PC-9 (cell line): ENCODE results near the gene WNT16. TPM values are rescaled to one million over a fixed set of nuclear protein-coding genes. Genes with fewer than 3 reads are reported as not detected.
"Not testable (repeated sequence)": the region's sequence is repeated elsewhere in the genome, so short reads cannot be mapped to it uniquely, and the experiment has no call there.

Experiments
- BruUV-seq: library from RNA; stranded (reverse); fragments of 400-500 nt; replicated peaks from 2 replicates; lab custom pipeline; 2021; lab: Mats Ljungman, UMichigan
- CTCF ChIA-PET: fragments of 300-600 bp; sonication (Branson Sonifier 250); formaldehyde crosslinking; loops from one replicate; lab custom pipeline; 2022; ENCODE audit warnings: antibody characterized with exemption; lab: Charles Lee
- POLR2A ChIA-PET: fragments of 300-600 bp; sonication (Branson Sonifier 250); formaldehyde crosslinking; loops from one replicate; lab custom pipeline; 2022; ENCODE audit warnings: antibody characterized with exemption; ENCODE audit not compliant: unreplicated experiment; lab: Charles Lee
- DNase-seq, 2 experiments: peaks; one replicate each; pipeline versions ENCODE4 v3.0.0 to v3.0.0-alpha.2; 2015 to 2022; ENCODE audit warnings: mixed read lengths in 1 of 2
- H2AFZ ChIP-seq: fragments of 200-600 bp; sonication (generic); 2 replicates; pipeline ENCODE4 v1.8.1; 2017; ENCODE audit warnings: antibody characterized with exemption
- H3F3A ChIP-seq: fragments of 200-600 bp; sonication (generic); 2 replicates; pipeline ENCODE4 v1.8.1; 2017; ENCODE audit warnings: antibody characterized with exemption, mild to moderate bottlenecking, low read depth; ENCODE audit not compliant: insufficient read depth
- H3K27ac ChIP-seq: fragments of 200-600 bp; sonication (generic); 2 replicates; pipeline ENCODE4 v1.6.1; 2016; ENCODE audit warnings: mixed run types
- H3K27me3 ChIP-seq: fragments of 200-600 bp; sonication (generic); 2 replicates; pipeline ENCODE4 v1.6.1; 2016; ENCODE audit warnings: low read depth, mixed run types; ENCODE audit not compliant: insufficient read depth
- H3K36me3 ChIP-seq: fragments of 200-600 bp; sonication (generic); 2 replicates; pipeline ENCODE4 v1.6.1; 2016; ENCODE audit warnings: low read depth, mixed run types
- H3K4me1 ChIP-seq: fragments of 200-600 bp; sonication (generic); replicated peaks from 2 replicates; pipeline ENCODE4 v1.6.1; 2016; ENCODE audit warnings: mixed run types; ENCODE audit not compliant: insufficient read depth
- H3K4me2 ChIP-seq: fragments of 200-600 bp; sonication (generic); 2 replicates; pipeline ENCODE4 v1.6.1; 2017; ENCODE audit warnings: mixed run types
- H3K4me3 ChIP-seq: fragments of 200-600 bp; sonication (generic); 2 replicates; pipeline ENCODE4 v1.6.1; 2016; ENCODE audit warnings: mixed run types
- H3K79me2 ChIP-seq: fragments of 200-600 bp; sonication (generic); 2 replicates; pipeline ENCODE4 v1.6.1; 2017; ENCODE audit warnings: low read depth, mixed run types
- H3K9me2 ChIP-seq: fragments of 200-600 bp; sonication (generic); 2 replicates; pipeline ENCODE4 v1.8.1; 2017; ENCODE audit warnings: mild to moderate bottlenecking; ENCODE audit not compliant: insufficient read depth
- H3K9me3 ChIP-seq: fragments of 200-600 bp; sonication (generic); 2 replicates; pipeline ENCODE4 v1.8.1; 2016; ENCODE audit warnings: low read depth; ENCODE audit not compliant: insufficient read depth
- H4K20me1 ChIP-seq: fragments of 200-600 bp; sonication (generic); 2 replicates; pipeline ENCODE4 v1.8.1; 2017; ENCODE audit not compliant: insufficient read depth
- CTCF ChIP-seq: fragments of 200-600 bp; sonication (generic); conservative IDR thresholded peaks from 2 replicates; pipeline ENCODE4 v1.6.1; 2017; ENCODE audit warnings: mixed run types, antibody characterized with exemption, mild to moderate bottlenecking, moderate library complexity
- EZH2 ChIP-seq: fragments of 200-600 bp; sonication (generic); IDR thresholded peaks from 2 replicates; pipeline ENCODE4 v1.8.0; 2017; ENCODE audit warnings: antibody characterized with exemption, low read depth
- intact Hi-C: fragments of 100-400 bp; cut with micrococcal nuclease; formaldehyde crosslinking; loops from one replicate; pipeline ENCODE4 v1.10.0; 2022; ENCODE audit not compliant: unreplicated experiment
- total RNA-seq: library from RNA; stranded (reverse); gene quantifications from 2 replicates; pipeline ENCODE4 v1.2.3, GENCODE V29; 2021

The WNT16 gene
- total RNA-seq, 1 experiment from 2014 or later: not detected

DNA sequence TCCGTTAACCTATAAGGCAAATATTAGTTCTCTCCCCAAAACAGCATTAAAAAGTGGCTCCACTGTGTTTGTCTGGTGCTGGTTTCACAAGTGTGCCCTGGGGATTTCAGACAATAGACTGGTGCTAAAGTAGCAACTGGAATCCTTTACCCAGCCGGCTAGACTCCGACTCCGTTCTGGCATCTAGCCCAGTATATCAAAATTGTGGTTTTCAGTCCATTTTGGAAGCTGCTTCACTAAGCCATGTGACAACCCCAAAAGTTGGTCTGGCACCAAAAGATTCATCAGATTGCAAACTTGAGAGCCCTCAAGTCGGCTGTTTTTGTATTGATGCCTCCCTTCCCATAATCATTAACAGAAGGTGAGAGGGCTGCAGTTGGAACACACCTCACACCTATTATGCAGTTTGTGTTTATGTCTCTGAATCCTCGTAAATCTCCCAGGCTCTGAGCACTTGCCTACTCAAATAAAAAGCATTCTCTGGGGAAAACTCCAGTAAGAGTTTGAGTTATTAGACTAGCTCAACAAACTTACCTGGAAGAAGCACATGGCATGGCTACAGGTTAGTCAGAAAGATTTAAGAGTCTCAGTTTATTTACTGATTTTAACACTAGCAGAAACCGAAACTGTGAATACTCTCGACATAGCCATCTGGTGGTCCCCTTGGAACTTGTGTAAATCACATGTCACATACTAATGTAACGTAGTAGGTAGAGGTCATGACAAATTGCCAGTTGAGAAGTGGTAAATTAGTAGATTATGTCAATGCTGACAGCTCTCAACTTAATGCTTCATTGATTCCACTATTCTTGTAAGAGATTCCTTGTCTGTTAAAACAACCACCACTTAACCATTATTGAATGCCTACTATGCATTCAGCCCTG, 14.8 kb upstream of the WNT16 start:
- TF ChIP-seq CTCF (no peak), EZH2 (no peak)
- Histone ChIP-seq H3K4me2 (no peak overlapping the region), H3K4me1 (peaks cover 9% of the 10 kb centered on the region), H3K9me3 (no peaks in the 10 kb centered on the region), H3F3A (no peaks in the 10 kb centered on the region), H3K27ac (no peak overlapping the region), H4K20me1 (no peaks in the 10 kb centered on the region), H2AFZ (no peak overlapping the region), H3K36me3 (no peaks in the 10 kb centered on the region), H3K27me3 (no peaks in the 10 kb centered on the region), H3K9me2 (no peaks in the 10 kb centered on the region), H3K4me3 (no peak overlapping the region), H3K79me2 (no peaks in the 10 kb centered on the region)
- ChIA-PET CTCF (interaction anchor here (1.1 kb wide), 1 partner anchor 182 kb away, joined by 3 read pairs; no protein-coding TSS in a partner anchor), POLR2A (interaction anchor here (0.6 kb wide), 1 partner anchor 318 kb away, joined by 12 read pairs; no protein-coding TSS in a partner anchor)
- intact Hi-C loops: no loop called here
- DNase-seq: no peak
- BruUV-seq: no TSS peak

DNA sequence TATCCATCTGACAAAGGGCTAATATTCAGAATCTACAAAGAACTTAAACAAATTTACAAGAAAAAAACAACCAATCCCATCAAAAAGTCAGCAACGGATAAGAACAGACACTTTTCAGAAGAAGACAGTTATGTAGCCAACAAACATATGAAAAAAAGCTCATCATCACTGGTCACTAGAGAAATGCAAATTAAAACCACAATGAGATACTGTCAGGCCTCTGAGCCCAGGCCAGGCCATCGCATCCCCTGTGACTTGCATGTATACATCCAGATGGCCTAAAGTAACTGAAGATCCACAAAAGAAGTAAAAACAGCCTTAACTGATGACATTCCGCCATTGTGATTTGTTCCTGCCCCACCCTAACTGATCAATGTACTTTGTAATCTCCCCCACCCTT, 13.6 kb upstream of the WNT16 start:
- H4K20me1 ChIP-seq, CTCF ChIA-PET, H3K79me2 ChIP-seq, BruUV-seq, H3K4me1 ChIP-seq, H3K27ac ChIP-seq, H3K4me2 ChIP-seq, H3K9me2 ChIP-seq, H3K4me3 ChIP-seq, H3K36me3 ChIP-seq, H3K9me3 ChIP-seq, DNase-seq, POLR2A ChIA-PET, H2AFZ ChIP-seq, intact Hi-C loops, H3F3A ChIP-seq, H3K27me3 ChIP-seq: not testable (repeated sequence)

GRCh38 chr7:121322460-121322859, 6.3 kb upstream of the WNT16 start:
- no TSS peak for BruUV-seq
- Histone ChIP-seq H4K20me1 (no peaks in the 10 kb centered on the region), H3F3A (no peaks in the 10 kb centered on the region), H3K9me3 (no peaks in the 10 kb centered on the region), H3K27me3 (no peaks in the 10 kb centered on the region), H3K36me3 (no peaks in the 10 kb centered on the region), H2AFZ (no peak overlapping the region), H3K79me2 (no peaks in the 10 kb centered on the region), H3K4me1 (no peaks in the 10 kb centered on the region), H3K4me2 (no peak overlapping the region), H3K27ac (no peak overlapping the region), H3K4me3 (no peak overlapping the region), H3K9me2 (no peaks in the 10 kb centered on the region)
- CTCF ChIA-PET: no interaction called here
- DNase-seq: no peak
- POLR2A ChIA-PET: no interaction called here
- intact Hi-C loops: no loop called here
- TF ChIP-seq CTCF: no peak
- no peak for TF ChIP-seq EZH2
